HepG2 (cell line): ENCODE measurements around the gene TMEM134. TPM values are rescaled to one million over a fixed set of nuclear protein-coding genes. Genes with fewer than 3 reads are reported as not detected.

Source experiments
- FOXK2 ChIP-seq: fragments of 450-650 bp; IDR thresholded peaks from 2 replicates; pipeline ENCODE4 v1.6.1; 2016
- MEIS2 ChIP-seq: sonication (generic); formaldehyde crosslinking; IDR thresholded peaks from 2 replicates; pipeline ENCODE4 v1.9.0; 2021; ENCODE audit warnings: mild to moderate bottlenecking, missing genetic modification reagents
- MYC ChIP-seq: sonication (generic); formaldehyde crosslinking; IDR thresholded peaks from 2 replicates; pipeline ENCODE4 v1.9.0; 2021; ENCODE audit warnings: missing genetic modification reagents, borderline replicate concordance
- PCBP2 ChIP-seq: fragments of 200-400 bp; formaldehyde crosslinking; optimal IDR thresholded peaks from 2 replicates; pipeline ENCODE3; 2018; ENCODE audit warnings: low read length, low read depth; ENCODE audit not compliant: poor library complexity, severe bottlenecking
- RARG ChIP-seq: sonication (generic); formaldehyde crosslinking; IDR thresholded peaks from 2 replicates; pipeline ENCODE4 v1.4.0; 2020; ENCODE audit warnings: low read depth, mild to moderate bottlenecking, missing genetic modification reagents
- STAT5B ChIP-seq: sonication (generic); formaldehyde crosslinking; IDR thresholded peaks from 2 replicates; pipeline ENCODE4 v1.4.0; 2020; ENCODE audit warnings: missing genetic modification reagents
- ZBTB25 ChIP-seq: IDR thresholded peaks from 2 replicates; pipeline ENCODE4 v1.6.1; 2018; ENCODE audit warnings: missing genetic modification reagents
- ZC3H4 ChIP-seq: sonication (generic); formaldehyde crosslinking; IDR thresholded peaks from 2 replicates; pipeline ENCODE4 v1.4.0; 2020; ENCODE audit warnings: missing genetic modification reagents, borderline replicate concordance
- ZNF329 ChIP-seq: sonication (generic); formaldehyde crosslinking; IDR thresholded peaks from 2 replicates; pipeline ENCODE4 v1.9.0; 2021; ENCODE audit warnings: low read depth, mild to moderate bottlenecking, missing genetic modification reagents
- ZNF549 ChIP-seq: sonication (generic); formaldehyde crosslinking; IDR thresholded peaks from 2 replicates; pipeline ENCODE4 v1.5.0; 2020; ENCODE audit warnings: missing genetic modification reagents
- ZNF605 ChIP-seq: sonication (generic); formaldehyde crosslinking; IDR thresholded peaks from 2 replicates; pipeline ENCODE4 v1.8.0; 2022; ENCODE audit warnings: mild to moderate bottlenecking, missing genetic modification reagents
- ZNF670 ChIP-seq: sonication (generic); formaldehyde crosslinking; IDR thresholded peaks from 2 replicates; pipeline ENCODE4 v1.8.0; 2022; ENCODE audit warnings: mild to moderate bottlenecking, missing genetic modification reagents, borderline replicate concordance
- ZNF788 ChIP-seq: sonication (generic); formaldehyde crosslinking; IDR thresholded peaks from 2 replicates; pipeline ENCODE4 v1.5.0; 2020; ENCODE audit warnings: mild to moderate bottlenecking, missing genetic modification reagents, borderline replicate concordance
- ZNF850 ChIP-seq: sonication (generic); formaldehyde crosslinking; conservative IDR thresholded peaks from 2 replicates; pipeline ENCODE4 v1.9.0; 2021; ENCODE audit warnings: mild to moderate bottlenecking, missing genetic modification reagents
- polyA plus RNA-seq, 8 experiments: library from polyadenylated mRNA; depleted of rRNA in 3 of 8; stranded (reverse) in 7 of 8; unstranded in 1 of 8; fragments of >200 nt; fragmentation: Illumina TruSeq in 4 of 8; extraction: Trizol in 4 of 8; gene quantifications; 2 replicates each; pipeline versions ENCODE4 v1.2.1 to v1.2.3, GENCODE V29; 2011 to 2016; ENCODE audit warnings: low read depth in 4 of 8, missing spikeins in 1 of 8, mixed read lengths in 1 of 8; ENCODE audit not compliant: insufficient read depth in 1 of 8
- total RNA-seq, 5 experiments: library from RNA; depleted of rRNA; stranded (reverse); fragments of >200 nt; fragmentation: Illumina TruSeq; extraction: Trizol; gene quantifications; 2 replicates each; pipeline ENCODE4 v1.2.3, GENCODE V29; 2016; ENCODE audit warnings: low read depth in 1 of 5
- TF ChIP-seq, protein P1 (sequence below): sonication (generic); formaldehyde crosslinking; conservative IDR thresholded peaks from 2 replicates; pipeline ENCODE4 v1.5.0; 2020; ENCODE audit warnings: missing genetic modification reagents
- TF ChIP-seq, protein P2 (sequence below): IDR thresholded peaks from 2 replicates; pipeline ENCODE4 v1.4.0; 2020; ENCODE audit warnings: mild to moderate bottlenecking, missing genetic modification reagents
- TF ChIP-seq, protein P3 (sequence below): sonication (generic); formaldehyde crosslinking; IDR thresholded peaks from 2 replicates; pipeline ENCODE4 v1.4.0; 2020; ENCODE audit warnings: missing genetic modification reagents, mild to moderate bottlenecking, borderline replicate concordance
- TF ChIP-seq, protein P4 (sequence below): sonication (generic); formaldehyde crosslinking; IDR thresholded peaks from 2 replicates; pipeline ENCODE4 v1.5.1; 2020; ENCODE audit warnings: mild to moderate bottlenecking, missing genetic modification reagents, borderline replicate concordance

Gene TMEM134
- total and polyA plus RNA-seq, 2 of the 13 experiments (the other 11 are each of a cell fraction or from before 2014, with no cell fraction given): 6.9 to 26.9 TPM

- TF ChIP-seq, protein P1, sequence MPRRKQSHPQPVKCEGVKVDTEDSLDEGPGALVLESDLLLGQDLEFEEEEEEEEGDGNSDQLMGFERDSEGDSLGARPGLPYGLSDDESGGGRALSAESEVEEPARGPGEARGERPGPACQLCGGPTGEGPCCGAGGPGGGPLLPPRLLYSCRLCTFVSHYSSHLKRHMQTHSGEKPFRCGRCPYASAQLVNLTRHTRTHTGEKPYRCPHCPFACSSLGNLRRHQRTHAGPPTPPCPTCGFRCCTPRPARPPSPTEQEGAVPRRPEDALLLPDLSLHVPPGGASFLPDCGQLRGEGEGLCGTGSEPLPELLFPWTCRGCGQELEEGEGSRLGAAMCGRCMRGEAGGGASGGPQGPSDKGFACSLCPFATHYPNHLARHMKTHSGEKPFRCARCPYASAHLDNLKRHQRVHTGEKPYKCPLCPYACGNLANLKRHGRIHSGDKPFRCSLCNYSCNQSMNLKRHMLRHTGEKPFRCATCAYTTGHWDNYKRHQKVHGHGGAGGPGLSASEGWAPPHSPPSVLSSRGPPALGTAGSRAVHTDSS (CRISPR knock-in tag): no peak
- TF ChIP-seq, protein P2, sequence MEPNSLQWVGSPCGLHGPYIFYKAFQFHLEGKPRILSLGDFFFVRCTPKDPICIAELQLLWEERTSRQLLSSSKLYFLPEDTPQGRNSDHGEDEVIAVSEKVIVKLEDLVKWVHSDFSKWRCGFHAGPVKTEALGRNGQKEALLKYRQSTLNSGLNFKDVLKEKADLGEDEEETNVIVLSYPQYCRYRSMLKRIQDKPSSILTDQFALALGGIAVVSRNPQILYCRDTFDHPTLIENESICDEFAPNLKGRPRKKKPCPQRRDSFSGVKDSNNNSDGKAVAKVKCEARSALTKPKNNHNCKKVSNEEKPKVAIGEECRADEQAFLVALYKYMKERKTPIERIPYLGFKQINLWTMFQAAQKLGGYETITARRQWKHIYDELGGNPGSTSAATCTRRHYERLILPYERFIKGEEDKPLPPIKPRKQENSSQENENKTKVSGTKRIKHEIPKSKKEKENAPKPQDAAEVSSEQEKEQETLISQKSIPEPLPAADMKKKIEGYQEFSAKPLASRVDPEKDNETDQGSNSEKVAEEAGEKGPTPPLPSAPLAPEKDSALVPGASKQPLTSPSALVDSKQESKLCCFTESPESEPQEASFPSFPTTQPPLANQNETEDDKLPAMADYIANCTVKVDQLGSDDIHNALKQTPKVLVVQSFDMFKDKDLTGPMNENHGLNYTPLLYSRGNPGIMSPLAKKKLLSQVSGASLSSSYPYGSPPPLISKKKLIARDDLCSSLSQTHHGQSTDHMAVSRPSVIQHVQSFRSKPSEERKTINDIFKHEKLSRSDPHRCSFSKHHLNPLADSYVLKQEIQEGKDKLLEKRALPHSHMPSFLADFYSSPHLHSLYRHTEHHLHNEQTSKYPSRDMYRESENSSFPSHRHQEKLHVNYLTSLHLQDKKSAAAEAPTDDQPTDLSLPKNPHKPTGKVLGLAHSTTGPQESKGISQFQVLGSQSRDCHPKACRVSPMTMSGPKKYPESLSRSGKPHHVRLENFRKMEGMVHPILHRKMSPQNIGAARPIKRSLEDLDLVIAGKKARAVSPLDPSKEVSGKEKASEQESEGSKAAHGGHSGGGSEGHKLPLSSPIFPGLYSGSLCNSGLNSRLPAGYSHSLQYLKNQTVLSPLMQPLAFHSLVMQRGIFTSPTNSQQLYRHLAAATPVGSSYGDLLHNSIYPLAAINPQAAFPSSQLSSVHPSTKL: no peak
- TF ChIP-seq ZNF850 (CRISPR knock-in tag) (0 out of 2 replicates have a peak, but pooled peaks have one; percentile 33), ZNF549 (CRISPR knock-in tag) (no peak), ZNF329 (CRISPR knock-in tag) (no peak), MEIS2 (CRISPR knock-in tag) (no peak), MYC (CRISPR knock-in tag) (no peak), FOXK2 (no peak), PCBP2 (no peak), ZBTB25 (no peak), ZNF605 (CRISPR knock-in tag) (0 out of 2 replicates have a peak, but pooled peaks have one; percentile 8), ZC3H4 (CRISPR knock-in tag) (no peak), ZNF670 (CRISPR knock-in tag) (0 out of 2 replicates have a peak, but pooled peaks have one; percentile 31), ZNF788 (CRISPR knock-in tag) (0 out of 2 replicates have a peak, but pooled peaks have one; percentile 12), RARG (CRISPR knock-in tag) (no peak), STAT5B (CRISPR knock-in tag) (no peak)
- TF ChIP-seq, protein P3, sequence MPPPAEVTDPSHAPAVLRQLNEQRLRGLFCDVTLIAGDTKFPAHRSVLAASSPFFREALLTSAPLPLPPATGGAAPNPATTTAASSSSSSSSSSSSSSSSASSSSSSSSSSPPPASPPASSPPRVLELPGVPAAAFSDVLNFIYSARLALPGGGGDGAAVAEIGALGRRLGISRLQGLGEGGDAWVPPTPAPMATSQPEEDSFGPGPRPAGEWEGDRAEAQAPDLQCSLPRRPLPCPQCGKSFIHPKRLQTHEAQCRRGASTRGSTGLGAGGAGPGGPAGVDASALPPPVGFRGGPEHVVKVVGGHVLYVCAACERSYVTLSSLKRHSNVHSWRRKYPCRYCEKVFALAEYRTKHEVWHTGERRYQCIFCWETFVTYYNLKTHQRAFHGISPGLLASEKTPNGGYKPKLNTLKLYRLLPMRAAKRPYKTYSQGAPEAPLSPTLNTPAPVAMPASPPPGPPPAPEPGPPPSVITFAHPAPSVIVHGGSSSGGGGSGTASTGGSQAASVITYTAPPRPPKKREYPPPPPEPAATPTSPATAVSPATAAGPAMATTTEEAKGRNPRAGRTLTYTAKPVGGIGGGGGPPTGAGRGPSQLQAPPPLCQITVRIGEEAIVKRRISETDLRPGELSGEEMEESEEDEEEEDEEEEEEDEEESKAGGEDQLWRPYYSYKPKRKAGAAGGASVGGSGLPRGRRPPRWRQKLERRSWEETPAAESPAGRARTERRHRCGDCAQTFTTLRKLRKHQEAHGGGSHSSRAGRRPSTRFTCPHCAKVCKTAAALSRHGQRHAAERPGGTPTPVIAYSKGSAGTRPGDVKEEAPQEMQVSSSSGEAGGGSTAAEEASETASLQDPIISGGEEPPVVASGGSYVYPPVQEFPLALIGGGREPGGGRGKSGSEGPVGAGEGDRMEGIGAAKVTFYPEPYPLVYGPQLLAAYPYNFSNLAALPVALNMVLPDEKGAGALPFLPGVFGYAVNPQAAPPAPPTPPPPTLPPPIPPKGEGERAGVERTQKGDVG (CRISPR knock-in tag): no peak
- TF ChIP-seq, protein P4, sequence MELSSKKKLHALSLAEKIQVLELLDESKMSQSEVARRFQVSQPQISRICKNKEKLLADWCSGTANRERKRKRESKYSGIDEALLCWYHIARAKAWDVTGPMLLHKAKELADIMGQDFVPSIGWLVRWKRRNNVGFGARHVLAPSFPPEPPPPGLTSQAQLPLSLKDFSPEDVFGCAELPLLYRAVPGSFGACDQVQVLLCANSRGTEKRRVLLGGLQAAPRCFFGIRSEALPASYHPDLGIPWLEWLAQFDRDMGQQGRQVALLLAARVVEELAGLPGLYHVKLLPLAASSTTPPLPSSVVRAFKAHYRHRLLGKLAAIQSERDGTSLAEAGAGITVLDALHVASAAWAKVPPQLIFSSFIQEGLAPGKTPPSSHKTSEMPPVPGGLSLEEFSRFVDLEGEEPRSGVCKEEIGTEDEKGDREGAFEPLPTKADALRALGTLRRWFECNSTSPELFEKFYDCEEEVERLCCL (CRISPR knock-in tag): no peak
Measured at GRCh38 chr11:67506426-67507051, 37.5 kb upstream of the TMEM134 start (continued).
